CD4-positive, alpha-beta T cell treated with Interleukin-6 at 100 ng/mL for 8 hours (primary cell): ENCODE measurements around the gene JAG1.
A peak's percentile ranks its signal among the peaks of the same experiment; 100 is the strongest.

Experiments used
- DNase-seq: peaks from one replicate; pipeline ENCODE4 v3.0.0-alpha.2; 2020; ENCODE audit warnings: mixed read lengths, low spot score

Gene JAG1

GRCh38 chr20:10673842-10674683 lies at the start of gene JAG1:
Gene JAG1, minus strand, starts transcription at chr20:10673999. Its CDS starts 469 bp downstream, at chr20:10673530.
- peak; percentile 12 for DNase-seq

DNA sequence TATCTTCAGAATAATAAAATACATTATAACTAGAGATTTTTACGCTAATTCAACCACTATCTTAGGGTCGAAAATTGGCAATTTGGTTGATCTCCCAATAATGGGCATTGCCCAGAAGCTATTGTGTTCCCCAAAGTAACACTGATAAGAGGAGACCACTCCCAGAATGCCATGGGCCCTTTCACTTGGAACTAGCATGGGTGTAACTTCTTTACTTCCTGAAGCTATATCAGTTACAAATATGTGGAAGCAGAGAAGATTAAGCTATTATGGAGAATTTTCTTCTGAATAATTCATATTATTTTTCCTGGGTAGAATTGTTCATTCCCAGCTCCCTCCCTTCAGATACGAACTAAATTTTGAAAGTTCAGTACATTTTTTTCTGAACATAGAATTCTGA lies 48.2 kb upstream of the JAG1 start:
- no peak for DNase-seq

GRCh38 chr20:10721137-10721896 lies 47.5 kb upstream of the JAG1 start:
- DNase-seq: no peak

DNA sequence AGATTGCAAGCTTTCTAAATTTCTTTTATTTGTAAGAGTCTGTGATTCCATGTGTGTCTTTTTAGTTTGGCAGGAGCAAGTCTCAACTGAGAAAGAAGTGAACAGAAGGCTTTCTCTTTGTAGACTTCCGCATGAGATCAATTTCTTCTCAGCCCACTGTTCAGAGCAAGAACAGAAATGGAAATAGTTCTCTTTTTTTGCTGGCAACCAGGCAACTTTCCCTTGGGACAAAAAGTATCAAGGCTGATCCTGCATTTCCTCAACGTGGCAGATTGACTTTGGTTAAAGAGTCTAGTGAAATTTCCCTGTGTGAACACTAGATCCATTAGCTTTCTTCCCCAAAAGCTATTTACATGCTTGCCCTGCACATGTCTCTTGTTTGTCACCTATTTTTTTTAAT lies 46.8 kb upstream of the JAG1 start:
- no peak for DNase-seq

- DNase-seq: no peak
Observed at GRCh38 chr20:10719740-10720385, 46.1 kb upstream of the JAG1 start.

GRCh38 chr20:10718661-10719060 lies 44.9 kb upstream of the JAG1 start:
- DNase-seq: no peak

- DNase-seq: no peak
Observed at GRCh38 chr20:10716855-10717254, 43.1 kb upstream of the JAG1 start.

DNA sequence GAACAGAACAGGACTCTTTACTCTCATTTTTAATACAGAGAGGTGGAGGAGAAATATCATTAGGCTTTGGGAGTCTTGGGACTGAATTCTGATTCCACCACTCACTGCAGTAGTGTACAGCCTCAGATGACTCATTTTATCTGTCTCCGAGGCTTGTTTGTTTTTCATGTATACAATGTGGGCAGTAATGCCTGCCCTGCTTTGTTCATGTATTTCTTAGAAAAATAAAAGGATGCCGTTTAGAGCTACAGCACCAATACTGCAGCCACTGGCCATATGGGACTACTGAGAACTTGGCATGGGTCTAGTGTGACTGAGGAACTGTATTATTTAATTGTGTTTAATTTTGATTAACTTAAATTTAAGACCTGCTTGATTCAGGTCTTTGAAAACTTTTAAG lies 41.2 kb upstream of the JAG1 start:
- DNase-seq: no peak

- DNase-seq: no peak
Observed at GRCh38 chr20:10714236-10714975, 40.6 kb upstream of the JAG1 start.

GRCh38 chr20:10713161-10713560 lies 39.4 kb upstream of the JAG1 start:
- no peak for DNase-seq

GRCh38 chr20:10711903-10712451 lies 38.2 kb upstream of the JAG1 start:
- DNase-seq: no peak

- no peak for DNase-seq
Observed at GRCh38 chr20:10710991-10711775, 37.4 kb upstream of the JAG1 start.

DNA sequence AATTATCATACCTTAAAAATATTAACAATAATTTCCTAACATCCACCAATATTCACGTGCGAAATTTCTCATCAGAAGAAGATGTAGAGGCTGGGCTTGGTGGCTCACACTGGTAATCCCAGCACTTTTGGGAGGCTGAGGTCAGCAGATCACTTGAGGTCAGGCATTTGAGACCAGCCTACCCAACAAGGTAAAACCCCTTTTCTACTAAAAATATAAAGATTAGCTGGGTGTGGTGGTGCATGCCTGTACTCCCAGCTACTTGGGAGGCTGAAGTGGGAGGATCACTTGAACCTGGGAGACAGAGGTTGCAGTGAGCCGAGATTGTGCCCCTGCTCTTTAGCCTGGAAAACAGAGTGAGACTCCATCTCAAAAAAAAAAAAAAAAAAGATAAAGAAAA lies 36.1 kb upstream of the JAG1 start:
- no peak for DNase-seq

- DNase-seq: no peak
Observed at GRCh38 chr20:10708351-10709185, 34.8 kb upstream of the JAG1 start.

DNA sequence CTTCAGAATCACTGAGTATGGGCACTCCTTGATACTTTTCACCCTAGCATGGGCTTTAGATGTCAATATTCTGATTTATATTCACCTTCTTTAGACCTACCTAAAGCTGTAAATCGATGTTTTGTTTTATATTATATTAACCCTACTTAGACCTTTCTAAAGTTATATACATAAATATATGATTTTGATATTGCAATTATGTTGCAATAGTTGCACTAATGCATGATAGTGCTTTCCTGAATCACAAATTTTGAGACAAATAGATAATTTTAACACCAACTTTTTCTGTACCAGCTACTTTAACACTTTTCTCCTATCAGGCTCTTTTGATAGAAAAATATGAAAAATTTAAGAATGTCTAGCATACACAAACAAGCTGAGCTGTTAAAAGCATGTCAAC lies 34.0 kb upstream of the JAG1 start:
- DNase-seq: no peak

DNA sequence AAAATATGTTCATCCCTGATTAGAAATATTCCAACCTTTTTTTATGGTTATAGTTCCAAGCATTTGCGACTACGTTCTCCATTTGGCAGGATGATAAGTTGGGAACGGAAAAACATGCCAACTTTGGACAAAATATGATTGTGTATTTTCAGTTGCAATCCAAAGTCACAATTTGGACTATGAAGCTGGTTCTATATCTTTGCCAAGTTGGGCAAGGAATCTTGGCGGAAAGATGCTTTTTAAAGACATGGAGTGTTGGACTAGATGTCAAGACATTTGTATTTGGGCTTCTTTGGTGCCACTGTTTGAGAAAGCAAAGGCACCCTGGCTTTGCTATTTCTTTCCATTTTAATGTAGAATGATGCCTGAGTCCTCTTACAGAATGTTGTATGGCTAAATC lies 33.3 kb upstream of the JAG1 start:
- no peak for DNase-seq

- no peak for DNase-seq
Observed at GRCh38 chr20:10706460-10706811, 32.6 kb upstream of the JAG1 start.

DNA sequence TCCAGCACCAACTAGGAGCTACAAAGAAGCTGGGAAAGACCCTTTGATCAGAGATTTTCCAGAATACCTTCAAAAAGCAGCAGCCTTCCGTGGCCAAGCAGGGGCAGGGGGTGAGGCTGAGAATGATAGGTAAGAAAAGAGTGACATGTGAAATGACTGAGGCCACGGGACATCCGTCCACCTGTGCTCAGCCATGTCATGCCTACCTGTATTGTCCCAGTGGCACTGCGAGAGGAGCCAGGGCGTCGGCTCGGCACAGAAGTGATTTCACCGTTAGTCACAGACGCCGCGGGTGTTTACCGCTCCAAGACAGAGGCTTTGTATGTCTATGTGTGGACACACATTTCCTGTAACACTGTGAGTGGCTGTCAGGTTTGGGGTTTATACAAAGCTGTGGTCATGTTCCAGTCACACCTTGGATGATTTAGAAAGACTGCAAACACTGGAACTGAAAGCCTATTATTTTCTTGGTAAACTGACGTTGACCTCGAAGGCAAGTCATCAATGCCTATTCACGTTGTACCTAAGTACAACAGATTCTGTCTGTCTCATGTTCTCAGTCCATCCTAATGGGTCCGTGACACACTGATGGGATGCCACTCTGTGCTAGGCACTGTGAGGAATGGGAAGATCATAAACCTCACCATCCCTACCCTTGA lies 32.1 kb upstream of the JAG1 start:
- DNase-seq: no peak

- DNase-seq: no peak
Observed at GRCh38 chr20:10701607-10702006, 27.8 kb upstream of the JAG1 start.

GRCh38 chr20:10699941-10700340 lies 26.1 kb upstream of the JAG1 start:
- DNase-seq: no peak
